AG09319 (cell line): Measurements from ENCODE around the gene ABHD2.

Experiments
- DNase-seq: peaks from one replicate; pipeline ENCODE4 v3.0.0-alpha.2; 2010; ENCODE audit warnings: low read depth; ENCODE audit errors: extremely low read depth
- TF ChIP-seq, protein P1 (sequence below): IDR thresholded peaks from 2 replicates; pipeline ENCODE4 v1.5.1; 2011; ENCODE audit warnings: low read depth, mild to moderate bottlenecking, inconsistent platforms, low read length, moderate library complexity

ABHD2 gene

GRCh38 chr15:89209057-89209456 is 120.8 kb downstream of the ABHD2 start:
- TF ChIP-seq, protein P1, sequence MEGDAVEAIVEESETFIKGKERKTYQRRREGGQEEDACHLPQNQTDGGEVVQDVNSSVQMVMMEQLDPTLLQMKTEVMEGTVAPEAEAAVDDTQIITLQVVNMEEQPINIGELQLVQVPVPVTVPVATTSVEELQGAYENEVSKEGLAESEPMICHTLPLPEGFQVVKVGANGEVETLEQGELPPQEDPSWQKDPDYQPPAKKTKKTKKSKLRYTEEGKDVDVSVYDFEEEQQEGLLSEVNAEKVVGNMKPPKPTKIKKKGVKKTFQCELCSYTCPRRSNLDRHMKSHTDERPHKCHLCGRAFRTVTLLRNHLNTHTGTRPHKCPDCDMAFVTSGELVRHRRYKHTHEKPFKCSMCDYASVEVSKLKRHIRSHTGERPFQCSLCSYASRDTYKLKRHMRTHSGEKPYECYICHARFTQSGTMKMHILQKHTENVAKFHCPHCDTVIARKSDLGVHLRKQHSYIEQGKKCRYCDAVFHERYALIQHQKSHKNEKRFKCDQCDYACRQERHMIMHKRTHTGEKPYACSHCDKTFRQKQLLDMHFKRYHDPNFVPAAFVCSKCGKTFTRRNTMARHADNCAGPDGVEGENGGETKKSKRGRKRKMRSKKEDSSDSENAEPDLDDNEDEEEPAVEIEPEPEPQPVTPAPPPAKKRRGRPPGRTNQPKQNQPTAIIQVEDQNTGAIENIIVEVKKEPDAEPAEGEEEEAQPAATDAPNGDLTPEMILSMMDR, result no peak
- no peak for DNase-seq

DNA sequence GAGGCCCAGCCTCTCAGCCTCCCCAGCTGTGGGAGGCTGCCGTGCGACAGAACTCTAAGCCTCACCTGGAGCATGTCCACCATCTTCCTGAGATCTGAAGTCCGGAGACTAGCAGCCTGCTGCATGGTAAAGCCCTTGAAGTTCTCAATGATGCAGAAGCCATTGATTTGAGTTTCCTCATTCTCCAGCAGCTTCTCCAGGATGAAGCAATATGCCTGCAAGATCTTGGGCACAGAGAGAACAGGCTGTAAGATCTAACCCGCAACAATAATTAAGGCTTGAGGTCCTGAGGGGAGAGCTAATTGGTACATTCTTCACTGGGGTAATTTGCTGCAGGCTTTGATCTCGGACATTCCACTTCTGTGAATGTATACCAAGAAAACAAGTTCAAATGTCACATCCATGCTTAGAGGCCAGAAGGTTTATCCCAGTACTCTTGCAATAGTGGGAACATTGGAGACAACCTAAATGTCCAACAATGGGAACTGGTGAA is 123.5 kb downstream of the ABHD2 start:
- no peak for DNase-seq
- TF ChIP-seq, protein P1, result no peak

DNA sequence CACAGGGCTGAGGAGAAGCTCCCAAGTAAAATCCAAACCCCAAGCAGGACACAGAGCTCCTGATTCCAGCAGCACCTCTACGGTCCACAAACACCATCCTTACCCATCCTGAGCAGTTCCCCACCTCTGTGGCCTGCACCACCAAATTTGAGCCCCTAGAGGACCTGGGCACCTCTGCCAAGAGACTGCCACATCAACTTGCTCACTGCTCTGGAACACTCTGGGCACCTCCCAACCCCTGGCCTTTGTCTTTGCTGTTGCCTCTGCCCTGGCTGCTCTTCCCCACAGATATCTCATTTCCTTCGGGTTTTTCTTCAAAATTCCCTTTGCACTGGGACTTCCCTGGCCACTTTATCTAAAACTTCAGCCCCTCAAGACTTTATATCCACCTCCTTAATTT is 127.4 kb downstream of the ABHD2 start:
- TF ChIP-seq, protein P1, result no peak
- no peak for DNase-seq

- TF ChIP-seq, protein P1, result no peak
- DNase-seq, result no peak
These were observed 128.8 kb downstream of the ABHD2 start for GRCh38 chr15:89217031-89217430.

GRCh38 chr15:89217686-89218376 is 129.6 kb downstream of the ABHD2 start:
- TF ChIP-seq, protein P1, result no peak
- no peak for DNase-seq

- TF ChIP-seq, protein P1, result no peak
- DNase-seq, result no peak
These were observed 130.3 kb downstream of the ABHD2 start for GRCh38 chr15:89218531-89218930.

- DNase-seq, result no peak
- TF ChIP-seq, protein P1, result no peak
These were observed 133.3 kb downstream of the ABHD2 start, which contains the start of gene RLBP1 for GRCh38 chr15:89221543-89221942. Gene RLBP1, minus strand, starts transcription at chr15:89221579. Its CDS starts 2,604 bp downstream, at chr15:89218975.
